SU-DHL-6 (cell line): ENCODE results near the gene SMARCA4.

Experiments
- CTCF ChIP-seq: fragments of 200-600 bp; sonication (generic); IDR thresholded peaks from one replicate; pipeline ENCODE4 v1.5.1; 2017; ENCODE audit warnings: antibody characterized with exemption, mild to moderate bottlenecking, low read length, moderate library complexity; ENCODE audit not compliant: insufficient read depth, poor library complexity, severe bottlenecking
- EZH2phosphoT487 ChIP-seq: fragments of 200-600 bp; sonication (generic), shearing (Covaris generic); conservative IDR thresholded peaks from 2 replicates; pipeline ENCODE4 v1.6.1; 2018; ENCODE audit warnings: mild to moderate bottlenecking, antibody characterized with exemption, low read length, moderate library complexity, mixed read lengths

- no peak for TF ChIP-seq CTCF
- no peak for TF ChIP-seq EZH2phosphoT487
Observed at GRCh38 chr19:10922638-10923014, 38.2 kb upstream of the SMARCA4 start.
